GM18520 (cell line): ENCODE data around the gene PLXNB3.

Experiments used
- ATAC-seq: cut with Tn5 transposase; IDR thresholded peaks from one replicate; pipeline ENCODE4 v1.9.1; 2021; ENCODE audit not compliant: unreplicated experiment

The PLXNB3 gene

DNA sequence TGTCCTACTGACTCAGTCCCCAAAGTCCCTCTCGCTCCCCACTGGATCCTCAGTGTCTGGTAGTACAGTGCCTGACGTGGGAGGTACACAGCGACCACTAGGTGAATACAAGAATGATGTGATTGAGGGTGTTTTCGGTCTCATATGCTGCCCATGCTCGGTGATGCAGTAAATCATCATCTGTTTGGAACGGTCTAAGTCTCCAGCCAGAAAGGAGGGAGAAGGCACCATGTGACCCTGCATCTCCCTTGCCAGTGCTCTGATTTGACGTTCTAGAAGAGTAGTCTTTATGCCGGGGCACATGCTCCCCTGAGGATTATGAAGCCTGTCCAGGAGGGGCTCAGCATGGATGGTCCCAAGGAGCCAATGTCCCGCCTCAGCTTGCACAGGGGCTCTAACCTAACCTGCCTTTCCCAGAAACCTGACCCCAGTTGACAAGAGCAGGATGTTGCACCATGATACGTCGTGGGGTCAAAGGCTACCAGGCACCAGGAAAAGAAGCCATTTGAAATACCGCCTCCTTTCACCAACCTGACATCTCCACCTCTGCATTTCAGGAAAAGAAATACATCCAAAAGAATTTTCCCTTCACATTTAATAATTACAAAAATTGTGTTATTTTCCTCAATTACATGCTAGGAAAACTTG is 13.8 kb upstream of the PLXNB3 start:
- no peak for ATAC-seq

DNA sequence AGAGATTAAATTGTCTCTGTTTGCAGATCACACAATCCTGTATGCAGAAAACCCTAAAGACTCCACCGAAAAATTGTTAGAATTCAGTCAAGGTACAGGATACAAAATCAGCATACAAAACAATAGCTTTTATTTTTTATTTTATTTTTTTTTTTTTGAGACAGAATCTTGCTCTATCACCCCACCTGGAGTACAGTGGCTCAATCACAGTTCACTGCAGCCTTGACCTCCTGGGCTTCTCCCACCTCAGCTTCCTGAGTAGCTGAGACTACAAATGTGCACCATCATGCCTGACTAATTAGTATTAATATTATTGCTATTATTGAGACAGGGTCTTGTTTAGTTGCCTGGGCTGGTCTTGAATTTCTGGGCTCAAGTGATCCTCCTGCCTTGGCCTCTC is 8.9 kb upstream of the PLXNB3 start:
- ATAC-seq, result no peak

DNA sequence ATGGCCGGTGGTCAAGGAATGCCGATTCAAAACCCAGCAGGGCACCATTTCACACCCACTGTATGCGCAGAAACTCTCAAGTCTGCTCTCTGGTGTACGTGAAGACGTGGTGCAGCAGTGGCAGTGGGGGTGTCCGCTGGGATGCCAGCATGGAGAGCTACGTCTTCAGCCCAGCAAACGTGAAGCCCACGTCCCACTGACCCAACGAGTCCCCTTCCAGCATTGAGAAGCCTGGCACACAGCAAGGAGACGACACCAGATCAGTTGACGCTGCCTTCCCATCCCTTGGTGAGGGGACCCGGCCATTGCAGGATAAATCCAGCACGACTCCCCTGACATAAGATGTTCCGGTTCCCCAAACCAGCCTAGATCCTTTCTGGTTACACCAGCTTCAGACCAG is 2.2 kb upstream of the PLXNB3 start:
- no peak for ATAC-seq

DNA sequence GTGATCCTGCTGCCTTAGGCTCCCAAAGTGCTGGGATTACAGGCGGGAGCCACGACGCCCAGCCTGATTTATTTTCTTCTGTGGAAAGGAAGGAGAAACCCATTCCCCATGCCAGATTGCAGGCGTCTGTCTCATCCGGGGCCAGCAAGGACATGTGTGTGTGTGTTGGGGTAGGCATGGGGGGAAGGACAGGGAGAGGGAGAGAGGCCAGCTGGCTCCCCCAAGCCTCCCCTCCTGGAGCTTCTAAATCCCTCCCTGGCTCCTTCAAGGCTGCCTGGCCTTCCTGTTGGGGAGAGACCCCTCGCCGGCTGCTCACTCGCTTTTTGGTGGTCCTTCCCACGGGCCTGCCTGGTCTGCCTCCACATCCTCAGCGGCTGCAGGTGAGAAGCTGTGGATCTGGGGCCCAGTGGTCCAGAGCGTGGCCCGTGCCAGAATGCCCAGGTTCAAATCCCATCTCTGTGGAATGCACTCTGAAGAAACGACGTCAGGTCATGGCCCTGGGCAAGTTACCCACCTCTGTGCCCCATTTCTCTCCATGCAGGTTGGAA is 1.3 kb upstream of the PLXNB3 start:
- ATAC-seq, result no peak

DNA sequence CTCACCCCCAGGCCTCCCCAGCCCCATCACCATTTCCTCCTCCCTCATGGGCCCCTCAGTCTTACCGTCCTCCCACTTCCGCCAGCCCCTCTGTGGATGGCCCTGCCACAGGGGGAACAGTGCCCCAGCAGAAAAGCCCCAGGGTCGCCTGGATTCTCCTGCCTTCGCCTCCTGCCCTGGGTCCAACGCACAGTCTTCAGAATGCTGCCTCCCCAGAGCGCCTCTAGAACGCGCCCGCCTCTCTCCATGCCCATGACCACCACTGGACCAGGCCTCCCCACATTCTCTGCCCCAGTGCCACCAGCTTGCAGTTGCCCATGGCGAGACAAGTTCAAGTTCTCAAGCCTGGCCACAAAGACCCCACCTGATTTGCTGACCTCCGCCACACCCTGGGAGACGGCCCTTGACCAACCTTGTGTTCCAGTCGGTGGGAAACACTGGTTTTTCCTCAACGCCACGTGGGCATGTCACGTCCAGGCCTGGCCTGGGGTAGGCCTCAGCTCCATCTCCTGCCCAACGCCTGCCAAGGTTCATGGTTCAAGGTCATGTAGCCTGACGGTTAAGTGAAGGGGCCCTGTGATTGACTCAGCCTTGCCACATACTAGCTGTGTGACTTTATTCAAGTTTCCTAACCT is 634 bp upstream of the PLXNB3 start:
- no peak for ATAC-seq

DNA sequence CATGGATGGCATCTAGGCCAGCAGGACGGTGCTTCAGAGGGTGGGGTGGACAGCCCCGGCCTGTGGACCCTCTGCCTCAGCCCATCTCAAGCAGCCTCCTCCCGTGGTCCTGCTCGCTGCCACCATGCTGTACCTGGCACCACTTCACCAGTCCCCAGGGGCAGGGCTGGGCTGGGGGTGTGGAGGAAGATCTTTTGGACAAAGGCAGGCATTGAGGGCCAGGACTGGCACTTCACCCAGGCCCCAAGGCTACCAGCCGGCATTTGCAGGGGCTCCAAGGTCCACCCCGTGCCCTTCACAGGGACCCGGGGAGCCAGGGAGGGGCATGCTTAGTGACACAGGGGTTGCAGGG is 713 bp downstream of the PLXNB3 start:
- no peak for ATAC-seq

DNA sequence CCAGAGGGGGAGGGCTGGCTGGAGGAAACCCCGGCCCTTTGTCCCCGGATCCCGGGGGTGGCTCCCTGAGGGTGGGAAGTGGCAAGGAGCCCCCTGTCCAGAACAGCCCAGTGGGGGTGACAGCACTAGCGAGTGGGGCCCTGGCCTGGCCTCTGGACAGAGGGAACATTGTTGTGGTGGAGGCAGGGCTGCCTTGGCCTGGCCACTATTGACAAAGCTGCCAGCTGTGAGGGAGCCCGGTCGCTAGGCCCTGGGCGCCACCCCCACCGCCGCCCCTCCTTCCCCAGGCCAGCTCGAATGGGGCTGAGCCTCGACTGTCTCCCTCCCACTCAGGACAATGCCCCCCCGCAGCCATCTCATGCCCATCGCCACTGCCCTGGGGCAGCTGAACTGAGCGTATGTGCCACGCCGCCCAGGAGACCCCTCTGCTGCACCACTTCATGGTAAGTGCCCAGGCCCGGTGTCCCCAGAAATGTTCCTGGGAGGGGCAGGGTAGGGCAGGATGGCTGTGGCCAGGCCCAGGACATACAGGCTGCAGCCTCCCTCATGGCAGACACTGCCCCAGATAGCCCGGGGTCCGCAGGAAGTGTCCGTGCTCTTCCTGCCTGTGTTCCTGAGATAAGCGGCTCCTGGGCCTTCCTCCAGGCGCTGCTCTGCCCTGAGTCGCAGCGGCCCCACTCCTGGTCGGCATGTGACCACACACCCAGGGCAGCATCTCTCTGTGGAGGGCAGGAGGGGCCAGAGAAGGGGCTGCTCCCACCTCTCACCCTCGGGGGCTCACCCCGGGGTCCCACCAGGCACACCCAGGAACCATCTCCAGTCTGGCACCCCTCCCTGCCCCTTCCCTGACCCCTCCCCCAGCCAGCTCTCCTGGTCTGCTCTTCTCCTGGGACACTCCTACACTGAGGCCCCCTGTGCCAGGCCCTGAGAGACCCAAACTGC is 1.4 kb downstream of the PLXNB3 start:
- ATAC-seq, result no peak

DNA sequence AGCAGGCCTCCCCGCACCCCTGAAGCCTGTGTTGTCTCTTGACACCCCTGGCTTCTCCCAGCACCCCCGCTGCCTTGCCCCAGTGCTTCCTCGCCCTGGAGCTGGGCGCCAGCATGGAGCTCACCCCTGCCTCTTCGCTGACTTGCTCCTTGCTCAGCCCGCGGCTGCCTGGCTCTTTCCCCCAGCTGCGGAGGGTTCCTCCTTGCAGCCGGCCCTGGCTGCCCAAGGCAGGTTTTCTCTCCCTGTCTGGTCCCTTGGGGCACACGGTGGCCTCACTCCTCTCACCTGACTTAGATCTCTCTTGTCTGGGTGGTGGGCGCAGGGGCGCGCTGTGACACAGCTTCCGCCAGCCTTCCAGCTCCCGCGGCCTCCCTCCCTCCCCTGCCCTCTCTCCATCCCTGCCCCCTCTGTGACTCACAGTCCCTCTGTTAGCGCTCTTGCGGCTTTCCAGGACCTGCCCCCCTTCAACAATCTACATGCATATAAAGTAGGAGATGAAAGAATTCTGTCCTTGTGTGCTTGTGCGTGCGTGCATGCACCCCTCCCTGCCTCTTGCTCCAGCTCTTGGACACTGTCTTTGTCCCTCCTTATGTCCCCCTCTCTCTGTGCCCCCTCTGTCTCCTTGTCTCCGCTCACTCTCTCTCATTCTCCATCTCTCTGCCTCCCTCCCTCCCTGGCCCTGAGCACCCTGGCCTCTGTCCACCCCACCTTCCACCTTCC is 2.2 kb downstream of the PLXNB3 start:
- no peak for ATAC-seq

DNA sequence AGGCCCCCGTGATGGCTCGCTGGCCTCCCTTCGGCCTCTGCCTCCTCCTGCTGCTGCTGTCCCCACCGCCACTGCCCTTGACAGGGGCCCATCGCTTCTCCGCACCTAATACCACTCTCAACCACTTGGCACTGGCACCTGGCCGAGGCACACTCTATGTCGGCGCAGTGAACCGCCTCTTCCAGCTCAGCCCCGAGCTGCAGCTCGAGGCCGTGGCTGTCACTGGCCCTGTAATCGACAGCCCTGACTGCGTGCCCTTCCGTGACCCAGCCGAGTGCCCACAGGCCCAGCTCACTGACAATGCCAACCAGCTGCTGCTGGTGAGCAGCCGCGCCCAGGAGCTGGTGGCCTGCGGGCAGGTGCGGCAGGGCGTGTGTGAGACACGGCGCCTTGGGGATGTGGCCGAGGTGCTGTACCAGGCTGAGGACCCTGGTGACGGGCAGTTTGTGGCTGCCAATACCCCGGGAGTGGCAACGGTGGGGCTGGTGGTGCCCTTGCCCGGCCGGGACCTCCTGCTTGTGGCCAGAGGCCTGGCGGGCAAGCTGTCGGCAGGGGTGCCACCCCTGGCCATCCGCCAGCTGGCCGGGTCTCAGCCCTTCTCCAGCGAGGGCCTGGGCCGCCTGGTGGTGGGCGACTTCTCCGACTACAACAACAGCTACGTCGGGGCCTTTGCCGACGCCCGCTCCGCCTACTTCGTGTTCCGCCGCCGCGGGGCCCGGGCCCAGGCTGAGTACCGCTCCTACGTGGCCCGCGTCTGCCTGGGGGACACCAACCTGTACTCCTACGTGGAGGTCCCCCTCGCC is 3.0 kb downstream of the PLXNB3 start:
- no peak for ATAC-seq

DNA sequence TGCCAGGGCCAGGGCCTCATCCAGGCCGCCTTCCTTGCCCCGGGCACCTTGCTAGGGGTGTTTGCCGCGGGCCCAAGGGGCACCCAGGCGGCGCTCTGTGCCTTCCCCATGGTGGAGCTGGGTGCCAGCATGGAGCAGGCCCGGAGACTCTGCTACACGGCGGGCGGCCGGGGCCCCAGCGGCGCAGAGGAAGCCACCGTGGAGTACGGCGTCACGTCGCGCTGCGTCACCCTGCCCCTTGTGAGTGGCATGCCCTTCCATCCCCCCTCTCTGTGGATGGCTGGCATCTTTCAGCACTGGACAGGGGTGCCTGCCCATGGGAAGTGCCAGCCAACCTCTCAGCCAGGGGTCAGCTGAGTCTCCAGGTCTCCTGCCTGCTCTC is 3.6 kb downstream of the PLXNB3 start:
- no peak for ATAC-seq

DNA sequence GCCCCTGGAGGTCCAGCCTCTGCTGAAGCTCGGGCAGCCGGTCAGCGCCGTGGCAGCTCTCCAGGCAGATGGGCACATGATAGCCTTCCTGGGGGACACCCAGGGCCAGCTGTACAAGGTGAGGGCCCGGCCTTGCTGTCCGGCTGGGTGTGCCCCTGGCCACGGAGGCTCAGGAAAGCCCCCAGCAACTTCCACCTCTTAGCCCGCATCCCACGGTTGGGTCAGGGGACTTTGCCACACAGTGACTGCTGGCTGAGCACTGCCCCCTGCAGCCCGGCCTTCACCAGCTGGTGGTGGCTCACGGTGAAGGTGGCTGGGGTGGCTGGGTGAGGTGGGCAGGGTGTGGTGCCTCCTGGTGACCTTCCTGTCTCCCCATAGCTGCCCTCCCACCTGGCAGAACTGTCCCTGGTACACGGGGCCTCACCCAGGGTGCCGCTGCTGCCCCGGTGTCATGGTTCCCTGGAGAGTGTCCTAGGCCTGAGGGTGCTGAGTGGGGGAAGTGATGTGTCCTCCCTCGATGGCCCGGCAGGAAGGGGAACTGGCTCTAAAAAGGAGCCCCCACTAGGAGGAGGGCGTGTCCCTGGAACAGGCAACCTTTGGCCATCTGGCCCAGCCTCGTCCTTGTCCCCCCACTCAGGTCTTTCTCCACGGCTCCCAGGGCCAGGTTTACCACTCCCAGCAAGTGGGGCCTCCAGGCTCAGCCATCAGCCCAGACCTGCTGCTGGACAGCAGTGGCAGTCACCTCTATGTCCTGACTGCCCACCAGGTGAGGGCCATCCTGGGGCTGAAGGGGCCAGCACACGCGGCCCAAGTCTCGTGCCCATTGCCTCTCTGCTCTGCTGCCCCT is 4.5 kb downstream of the PLXNB3 start:
- ATAC-seq, result no peak

DNA sequence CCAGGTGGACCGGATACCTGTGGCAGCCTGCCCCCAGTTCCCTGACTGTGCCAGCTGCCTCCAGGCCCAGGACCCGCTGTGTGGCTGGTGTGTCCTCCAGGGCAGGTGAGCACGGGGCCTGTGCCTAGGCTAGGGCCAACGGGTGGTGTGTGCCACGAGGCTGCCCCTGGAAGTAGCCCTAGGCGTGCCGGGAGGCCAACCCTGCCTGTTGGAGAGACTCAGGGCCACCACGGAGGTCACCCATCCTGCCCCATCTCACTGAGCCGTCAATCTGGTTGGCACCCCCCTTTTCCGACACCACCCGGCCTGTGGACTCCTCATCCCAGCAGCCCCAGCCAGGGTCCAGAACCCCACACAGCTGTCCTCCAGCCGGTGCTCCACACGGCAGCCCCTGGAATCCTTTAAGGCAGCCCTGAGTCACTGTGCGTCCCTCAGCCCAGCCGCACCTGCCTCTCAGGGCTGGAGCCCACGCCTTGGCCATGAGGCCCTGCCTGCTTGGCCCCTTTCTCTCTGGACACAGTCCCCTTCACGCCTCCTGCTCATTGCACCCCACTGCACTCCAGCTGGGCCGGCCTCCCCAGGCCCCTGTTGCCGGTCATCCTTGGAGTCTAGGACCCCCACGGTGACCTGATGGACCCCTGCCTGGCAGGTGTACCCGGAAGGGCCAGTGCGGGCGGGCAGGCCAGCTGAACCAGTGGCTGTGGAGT is 5.3 kb downstream of the PLXNB3 start:
- no peak for ATAC-seq

DNA sequence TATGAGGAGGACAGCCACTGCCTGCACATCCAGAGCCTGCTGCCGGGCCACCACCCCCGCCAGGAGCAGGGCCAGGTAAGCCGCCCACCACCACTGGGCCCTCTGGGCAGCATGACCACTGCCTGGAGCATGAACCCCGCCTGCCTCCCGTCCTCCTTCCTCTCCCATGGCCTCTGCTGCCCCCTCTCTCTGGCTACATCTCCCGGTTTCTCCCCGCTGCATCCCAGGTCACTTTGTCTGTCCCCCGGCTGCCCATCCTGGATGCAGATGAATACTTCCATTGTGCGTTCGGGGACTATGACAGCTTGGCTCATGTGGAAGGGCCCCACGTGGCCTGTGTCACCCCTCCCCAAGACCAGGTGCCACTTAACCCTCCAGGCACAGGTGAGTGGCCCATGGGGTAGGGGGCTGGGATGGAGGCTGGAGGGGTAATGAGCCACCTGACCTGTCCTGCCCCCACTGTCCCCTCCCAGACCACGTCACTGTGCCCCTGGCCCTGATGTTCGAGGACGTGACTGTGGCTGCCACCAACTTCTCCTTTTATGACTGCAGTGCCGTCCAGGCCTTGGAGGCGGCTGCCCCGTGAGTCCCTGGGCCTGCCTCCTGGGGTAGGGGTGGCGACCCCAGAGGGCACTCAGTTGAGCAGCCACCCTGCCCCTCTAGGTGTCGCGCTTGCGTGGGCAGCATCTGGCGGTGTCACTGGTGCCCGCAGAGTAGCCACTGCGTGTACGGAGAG is 6.0 kb downstream of the PLXNB3 start:
- ATAC-seq, result no peak

DNA sequence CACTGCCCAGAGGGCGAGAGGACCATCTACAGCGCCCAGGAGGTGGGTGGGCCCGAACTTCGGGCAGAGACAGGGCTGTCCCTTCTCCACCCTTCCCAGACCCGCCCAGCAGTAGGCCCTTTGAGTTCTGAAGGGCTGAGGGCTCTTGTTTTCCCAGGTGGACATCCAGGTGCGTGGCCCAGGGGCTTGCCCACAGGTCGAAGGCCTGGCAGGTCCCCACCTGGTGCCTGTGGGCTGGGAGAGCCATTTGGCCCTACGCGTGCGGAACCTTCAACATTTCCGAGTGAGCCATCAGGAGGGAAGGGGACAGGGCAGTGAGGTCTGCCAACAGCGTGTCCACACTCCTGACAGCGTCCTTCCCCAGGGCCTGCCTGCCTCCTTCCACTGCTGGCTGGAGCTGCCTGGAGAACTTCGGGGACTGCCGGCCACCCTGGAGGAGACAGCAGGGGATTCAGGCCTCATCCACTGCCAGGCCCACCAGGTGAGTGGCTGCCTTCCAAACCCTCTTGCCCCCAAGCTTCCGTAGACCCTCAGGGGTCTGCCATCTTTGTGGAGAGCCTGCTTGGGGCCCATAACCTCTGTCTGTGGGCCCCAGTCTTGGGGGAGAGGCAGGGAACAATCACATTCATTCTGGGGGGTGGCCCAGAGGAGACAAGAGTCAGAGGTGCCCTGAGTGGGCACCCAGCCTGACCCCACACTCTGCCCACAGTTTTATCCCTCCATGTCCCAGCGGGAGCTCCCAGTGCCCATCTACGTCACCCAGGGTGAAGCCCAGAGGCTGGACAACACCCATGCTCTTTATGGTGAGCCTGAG is 6.8 kb downstream of the PLXNB3 start:
- no peak for ATAC-seq

DNA sequence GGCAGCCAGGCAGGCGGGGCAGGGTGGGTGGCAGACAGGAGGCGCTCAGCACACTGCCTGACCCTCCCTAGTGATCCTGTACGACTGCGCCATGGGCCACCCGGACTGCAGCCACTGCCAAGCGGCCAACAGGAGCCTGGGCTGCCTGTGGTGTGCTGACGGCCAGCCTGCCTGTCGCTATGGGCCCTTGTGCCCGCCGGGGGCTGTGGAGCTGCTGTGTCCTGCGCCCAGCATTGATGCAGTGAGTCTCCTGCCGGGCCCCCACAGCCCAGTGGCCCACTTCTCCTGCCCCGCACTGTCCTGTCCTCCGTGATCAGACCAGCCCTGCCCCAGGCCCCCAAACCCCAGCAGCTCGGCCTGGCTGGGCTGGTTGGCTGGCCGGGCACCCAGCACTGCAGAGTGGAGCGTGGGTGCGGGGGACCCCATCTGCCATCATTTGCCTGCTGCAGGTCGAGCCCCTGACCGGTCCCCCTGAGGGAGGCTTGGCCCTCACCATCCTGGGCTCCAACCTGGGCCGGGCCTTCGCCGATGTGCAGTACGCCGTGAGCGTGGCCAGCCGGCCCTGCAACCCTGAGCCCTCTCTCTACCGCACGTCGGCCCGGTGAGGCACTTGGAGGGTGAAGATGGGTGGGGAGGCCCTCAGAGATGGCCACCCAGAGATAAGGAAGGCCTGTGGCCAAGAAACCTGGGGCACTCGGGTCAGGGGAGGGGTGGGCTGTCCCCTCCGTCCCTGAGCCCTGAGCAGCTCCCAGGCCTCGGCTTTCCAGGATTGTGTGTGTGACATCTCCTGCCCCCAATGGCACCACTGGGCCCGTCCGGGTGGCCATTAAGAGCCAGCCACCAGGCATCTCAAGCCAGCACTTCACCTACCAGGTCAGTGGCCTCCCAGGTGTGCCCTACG is 7.6 kb downstream of the PLXNB3 start:
- no peak for ATAC-seq
